GM18870 (cell line): ENCODE data around the gene ZNF300.
"Not testable (repeated sequence)": the region's sequence is repeated elsewhere in the genome, so short reads cannot be mapped to it uniquely, and the experiment has no call there.

Experiments
- ATAC-seq: cut with Tn5 transposase; IDR thresholded peaks from one replicate; pipeline ENCODE4 v1.9.1; 2021; ENCODE audit warnings: moderate library complexity; ENCODE audit not compliant: unreplicated experiment

Gene ZNF300

DNA sequence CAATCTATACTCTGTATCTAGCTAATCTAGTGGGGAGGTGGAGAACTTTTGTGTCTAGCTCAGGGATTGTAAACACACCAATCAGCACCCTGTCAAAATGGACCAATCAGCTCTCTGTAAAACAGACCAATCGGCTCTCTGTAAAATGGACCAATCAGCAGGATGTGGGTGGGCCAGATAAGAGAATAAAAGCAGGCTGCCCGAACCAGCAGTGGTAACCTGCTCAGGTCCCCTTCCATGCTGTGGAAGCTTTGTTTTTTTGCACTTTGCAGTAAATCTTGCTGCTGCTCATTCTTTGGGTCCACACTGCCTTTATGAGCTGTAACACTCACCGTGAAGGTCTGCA is 58.5 kb downstream of the ZNF300 start, which contains the start of gene IRGM:
IRGM (plus strand) TSS at position 214 of the 346 bp plus-strand sequence. CDS start 1,603 bp downstream, outside the sequence.
- not testable (repeated sequence) for ATAC-seq

GRCh38 chr5:150845185-150845859 is 59.5 kb downstream of the ZNF300 start:
- not testable (repeated sequence) for ATAC-seq
